AG09319 (cell line): ENCODE results near the gene UBE2H.
A peak's percentile ranks its signal among the peaks of the same experiment; 100 is the strongest.

Source experiments
- DNase-seq: peaks from one replicate; pipeline ENCODE4 v3.0.0-alpha.2; 2010; ENCODE audit warnings: low read depth; ENCODE audit errors: extremely low read depth
- TF ChIP-seq, protein P1 (sequence below): IDR thresholded peaks from 2 replicates; pipeline ENCODE4 v1.5.1; 2011; ENCODE audit warnings: low read depth, mild to moderate bottlenecking, inconsistent platforms, low read length, moderate library complexity

Gene UBE2H

DNA sequence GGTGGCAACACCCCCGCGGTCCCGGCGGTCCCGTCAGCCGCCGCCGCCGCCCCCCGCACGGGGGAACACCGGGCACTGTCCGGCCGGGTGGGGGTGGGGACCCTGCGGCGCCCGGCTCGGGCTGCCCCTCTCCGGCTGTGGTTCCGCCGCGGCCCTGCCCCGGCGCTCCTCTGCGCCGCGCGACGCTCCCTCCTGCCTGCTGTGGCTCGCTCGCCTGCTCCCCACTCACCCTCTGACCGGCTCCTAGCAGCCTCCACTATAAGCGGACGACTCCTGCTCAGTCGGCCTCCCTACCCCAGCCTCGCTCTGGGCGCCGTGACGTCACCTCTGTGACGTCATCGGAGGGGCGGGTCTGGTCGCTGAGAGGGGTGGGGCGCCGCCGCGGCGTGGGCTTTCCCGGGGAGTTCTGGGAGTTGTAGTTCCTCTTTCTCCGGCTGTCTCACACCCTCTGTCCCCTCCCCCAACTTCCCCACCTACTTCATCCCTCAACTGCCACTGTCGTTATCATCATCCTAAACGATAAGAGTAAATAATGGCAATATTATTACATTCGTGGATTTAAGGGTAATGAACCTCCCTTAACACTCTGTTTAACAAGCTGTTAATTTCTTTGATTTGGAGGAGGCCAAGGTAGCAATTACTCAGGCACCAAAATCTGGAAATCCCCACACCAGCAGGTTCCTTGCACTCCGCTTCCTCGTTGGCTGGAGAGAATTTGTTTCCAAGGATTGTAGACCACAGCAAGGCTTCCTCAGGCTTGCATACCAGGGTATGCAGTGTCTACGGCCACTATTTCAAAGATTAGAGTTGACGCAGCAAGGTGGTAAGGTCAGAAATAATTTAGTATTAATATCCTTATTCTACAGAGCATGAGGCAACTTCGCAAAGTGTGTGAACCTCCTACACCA, at the start of gene UBE2H:
Gene UBE2H (minus strand): TSS at position 308 of the 908 bp plus-strand sequence. CDS start 405 bp downstream, outside the sequence.
- peak; percentile 74 for DNase-seq
- TF ChIP-seq, protein P1, sequence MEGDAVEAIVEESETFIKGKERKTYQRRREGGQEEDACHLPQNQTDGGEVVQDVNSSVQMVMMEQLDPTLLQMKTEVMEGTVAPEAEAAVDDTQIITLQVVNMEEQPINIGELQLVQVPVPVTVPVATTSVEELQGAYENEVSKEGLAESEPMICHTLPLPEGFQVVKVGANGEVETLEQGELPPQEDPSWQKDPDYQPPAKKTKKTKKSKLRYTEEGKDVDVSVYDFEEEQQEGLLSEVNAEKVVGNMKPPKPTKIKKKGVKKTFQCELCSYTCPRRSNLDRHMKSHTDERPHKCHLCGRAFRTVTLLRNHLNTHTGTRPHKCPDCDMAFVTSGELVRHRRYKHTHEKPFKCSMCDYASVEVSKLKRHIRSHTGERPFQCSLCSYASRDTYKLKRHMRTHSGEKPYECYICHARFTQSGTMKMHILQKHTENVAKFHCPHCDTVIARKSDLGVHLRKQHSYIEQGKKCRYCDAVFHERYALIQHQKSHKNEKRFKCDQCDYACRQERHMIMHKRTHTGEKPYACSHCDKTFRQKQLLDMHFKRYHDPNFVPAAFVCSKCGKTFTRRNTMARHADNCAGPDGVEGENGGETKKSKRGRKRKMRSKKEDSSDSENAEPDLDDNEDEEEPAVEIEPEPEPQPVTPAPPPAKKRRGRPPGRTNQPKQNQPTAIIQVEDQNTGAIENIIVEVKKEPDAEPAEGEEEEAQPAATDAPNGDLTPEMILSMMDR: no peak

DNA sequence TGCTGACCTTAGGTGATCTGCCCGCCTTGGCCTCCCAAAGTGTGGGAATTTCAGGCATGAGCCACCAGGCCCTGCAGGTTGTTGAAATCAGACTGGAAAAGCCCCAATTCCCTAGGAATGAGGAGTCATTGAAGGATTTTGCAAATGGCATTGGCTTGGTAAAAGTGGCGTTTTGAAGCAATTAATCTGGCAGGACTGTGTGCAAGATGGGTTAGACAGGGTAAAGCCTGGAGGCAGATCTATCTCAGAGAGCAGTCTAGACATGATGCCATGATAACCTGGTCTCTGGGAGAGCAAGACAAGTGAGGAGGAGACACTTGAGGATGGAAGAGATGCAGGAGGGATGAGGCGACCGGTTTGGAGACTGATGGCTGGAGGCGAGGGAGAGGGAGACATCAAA, 45.7 kb upstream of the UBE2H start:
- no peak for DNase-seq
- TF ChIP-seq, protein P1: no peak

DNA sequence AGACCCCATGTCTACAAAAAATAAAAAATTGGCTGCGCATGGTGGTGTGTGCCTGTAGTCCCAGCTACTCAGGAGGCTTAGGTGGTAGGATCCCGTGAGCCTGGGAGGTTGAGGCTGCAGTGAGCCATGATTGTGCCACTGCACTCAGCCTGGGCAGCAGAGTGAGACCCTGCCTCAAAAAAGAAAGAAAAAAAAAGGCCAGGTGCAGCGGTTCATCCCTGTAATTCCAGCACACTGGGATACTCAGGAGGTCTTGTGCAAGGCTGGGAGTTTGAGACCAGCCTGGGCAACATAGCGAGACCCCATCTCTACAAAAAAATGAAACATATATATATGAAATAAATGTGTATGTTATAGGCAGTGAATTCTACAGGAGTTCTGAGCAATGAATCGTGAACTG, 44.5 kb upstream of the UBE2H start:
- TF ChIP-seq, protein P1: no peak
- DNase-seq: no peak

DNA sequence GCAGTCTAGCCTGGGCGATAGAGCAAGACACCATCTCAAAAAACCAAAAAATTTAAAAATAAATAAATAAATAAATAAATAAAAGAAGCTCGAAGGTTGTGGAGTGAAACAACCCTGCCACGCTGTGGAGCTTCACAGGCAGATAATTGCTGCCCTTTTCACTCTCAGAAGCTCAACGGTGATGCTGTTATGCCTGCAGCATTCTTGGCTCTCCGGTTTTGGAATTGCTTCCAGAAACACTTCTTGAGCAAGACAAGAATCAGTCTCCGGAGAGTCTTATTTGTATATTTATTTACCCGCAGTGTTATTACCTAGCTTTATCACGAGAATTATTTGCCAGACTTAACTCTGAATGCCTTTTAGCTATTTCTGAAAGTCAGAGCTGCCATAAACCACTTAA, 40.5 kb upstream of the UBE2H start:
- DNase-seq: peak; percentile 32
- TF ChIP-seq, protein P1: peak; percentile 13; the same call in 1 of the 2 replicates

DNA sequence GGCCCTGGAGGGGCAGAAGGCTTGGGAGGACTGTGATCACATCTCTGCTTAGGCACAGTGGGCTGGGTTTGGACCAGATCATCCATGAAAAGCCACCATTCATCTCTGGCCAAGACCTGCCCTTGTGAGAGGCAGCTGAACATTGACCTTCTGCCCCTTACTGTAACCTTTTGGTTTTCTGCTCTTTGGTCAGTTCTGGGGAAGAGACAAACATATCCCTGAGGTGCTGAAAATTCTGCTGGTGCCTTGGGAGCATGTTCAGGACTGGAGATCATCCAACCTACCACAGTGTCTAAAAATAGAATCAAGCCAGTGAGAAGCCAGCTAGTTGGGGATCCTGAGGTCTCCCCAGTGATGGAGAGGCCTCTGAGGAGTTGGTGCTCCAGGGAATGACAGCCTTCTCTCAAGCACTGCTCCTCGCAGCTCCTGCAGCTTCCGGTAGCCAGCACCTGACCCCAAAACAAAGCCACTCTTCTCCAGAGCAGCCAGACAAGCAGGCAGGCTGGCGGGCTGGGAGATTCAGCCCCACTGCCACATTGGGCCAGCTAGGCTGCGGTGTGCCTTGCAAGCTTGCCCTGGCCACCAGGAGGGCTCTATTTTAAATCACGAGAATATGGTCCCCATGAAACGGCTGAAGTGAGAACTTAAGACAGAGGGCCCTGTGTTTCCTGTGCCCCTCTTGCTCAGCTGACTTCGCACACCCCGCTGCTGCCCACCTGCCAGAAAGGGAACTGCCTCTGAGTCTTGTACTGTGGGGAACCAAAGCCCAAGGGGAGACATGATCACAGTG, 37.8 kb upstream of the UBE2H start:
- TF ChIP-seq, protein P1: no peak
- DNase-seq: no peak

DNA sequence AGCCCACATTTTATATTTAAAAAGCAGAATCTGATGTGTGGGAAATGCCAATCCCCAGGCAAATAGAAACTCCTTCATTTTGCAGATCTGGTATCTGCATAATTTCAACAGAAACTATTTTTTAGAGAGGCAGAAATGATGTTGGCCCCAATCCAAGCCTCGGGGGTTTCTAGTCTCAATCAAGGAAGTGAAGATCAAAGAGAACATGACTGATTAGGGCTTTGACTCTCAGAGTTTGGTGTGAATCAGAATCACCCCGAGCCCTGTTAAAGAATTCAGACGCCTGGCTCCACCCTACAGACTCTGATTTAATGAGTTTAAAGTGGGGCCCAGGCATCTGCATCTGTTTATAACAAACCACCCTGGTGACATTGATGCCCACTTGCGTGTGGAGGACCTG, 36.7 kb upstream of the UBE2H start:
- DNase-seq: no peak
- TF ChIP-seq, protein P1: no peak

DNA sequence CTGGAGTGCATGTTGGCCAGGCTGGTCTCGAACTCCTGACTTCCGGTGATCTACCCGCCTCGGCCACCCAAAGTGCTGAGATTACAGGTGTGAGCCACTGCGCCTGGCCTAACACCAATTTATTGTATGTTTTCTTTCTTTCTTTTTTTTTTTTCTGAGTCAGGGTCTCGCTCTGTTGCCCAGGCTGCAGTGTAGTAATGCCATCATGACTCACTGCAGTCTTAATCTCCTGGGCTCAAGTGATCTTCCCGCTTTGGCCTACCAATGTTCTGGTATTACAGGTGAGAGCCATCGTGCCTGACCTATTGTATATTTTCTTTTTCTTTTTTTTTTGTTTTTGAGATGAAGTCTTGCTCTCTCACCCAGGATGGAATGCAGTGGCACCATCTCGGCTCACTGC, 33.8 kb upstream of the UBE2H start:
- TF ChIP-seq, protein P1: no peak
- no peak for DNase-seq
